ENCODE results near the gene TUBE1. TPM values are rescaled to one million over a fixed set of nuclear protein-coding genes. Genes with fewer than 3 reads are reported as not detected.

The TUBE1 gene
- total RNA-seq, 1 donor: 38.2 TPM

GRCh38 chr6:112100561-112100960 lies 13.3 kb upstream of the TUBE1 start:
- no peak for DNase-seq (ENCODE audit: low read depth)
- TF ChIP-seq CTCF (IDR thresholded peaks at IDR 0.05; ENCODE audit: insufficient read depth, low read length): no peak
- no peak overlapping the region for H3K4me3 ChIP-seq (ENCODE audit: low read depth, low read length)

- no peak overlapping the region for H3K4me3 ChIP-seq (ENCODE audit: low read depth, low read length)
- no peak for DNase-seq (ENCODE audit: low read depth)
- TF ChIP-seq CTCF (IDR thresholded peaks at IDR 0.05; ENCODE audit: insufficient read depth, low read length): no peak
Observed at GRCh38 chr6:112096901-112097300, 9.6 kb upstream of the TUBE1 start.

GRCh38 chr6:112087916-112088315 lies 634 bp upstream of the TUBE1 start:
- DNase-seq (ENCODE audit: low read depth): no peak
- no peak for TF ChIP-seq CTCF (IDR thresholded peaks at IDR 0.05; ENCODE audit: insufficient read depth, low read length)
- H3K4me3 ChIP-seq (ENCODE audit: low read depth, low read length): peak overlapping the region; percentile 83

GRCh38 chr6:112086744-112087135 lies 542 bp downstream of the TUBE1 start:
- TF ChIP-seq CTCF (IDR thresholded peaks at IDR 0.05; ENCODE audit: insufficient read depth, low read length): peak; percentile 21
- peak; percentile 62 for DNase-seq (ENCODE audit: low read depth)
- H3K4me3 ChIP-seq (ENCODE audit: low read depth, low read length): peak overlapping the region; percentile 83

GRCh38 chr6:112085286-112086065 lies 1.8 kb downstream of the TUBE1 start:
- no peak overlapping the region for H3K4me3 ChIP-seq (ENCODE audit: low read depth, low read length)
- peak; percentile 26 for DNase-seq (ENCODE audit: low read depth)
- no peak for TF ChIP-seq CTCF (IDR thresholded peaks at IDR 0.05; ENCODE audit: insufficient read depth, low read length)

GRCh38 chr6:112081569-112081968 lies 5.7 kb downstream of the TUBE1 start:
- DNase-seq (ENCODE audit: low read depth): no peak

More at GRCh38 chr6:112081569-112081968, 5.7 kb downstream of the TUBE1 start:
- TF ChIP-seq CTCF (IDR thresholded peaks at IDR 0.05; ENCODE audit: insufficient read depth, low read length): no peak
- no peak overlapping the region for H3K4me3 ChIP-seq (ENCODE audit: low read depth, low read length)

Data from fibroblast of the aortic adventitia (primary cell).